ENCODE measurements around the gene VMO1. TPM values are rescaled to one million over a fixed set of nuclear protein-coding genes. Genes with fewer than 3 reads are reported as not detected.

Gene VMO1
- polyA plus RNA-seq, 1 of the 3 experiments (the other 2 are of a cell fraction) = 1.3 TPM

DNA sequence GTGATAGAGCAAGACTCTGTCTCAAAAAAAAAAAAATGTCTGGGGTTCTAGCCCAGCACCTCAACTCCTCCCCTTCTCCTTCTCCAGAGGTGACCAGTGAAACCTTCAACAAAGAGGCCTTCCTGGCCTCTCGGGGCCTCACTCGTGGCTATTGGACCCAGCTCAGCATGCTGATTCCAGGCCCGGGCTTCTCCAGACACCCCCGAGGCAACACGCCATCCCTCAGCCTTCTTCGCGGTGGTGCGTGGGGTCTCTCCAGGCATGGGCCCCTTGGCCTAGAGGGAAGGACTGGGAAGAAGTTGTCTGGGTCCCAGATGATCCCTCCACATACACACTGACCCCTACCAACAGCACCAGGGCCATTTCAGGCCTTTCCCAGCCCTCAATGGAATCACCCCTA, 42.9 kb downstream of the VMO1 start:
- TF ChIP-seq GABPA (IDR thresholded peaks at IDR 0.05; ENCODE audit: low read depth) (no peak), TCF12 (IDR thresholded peaks at IDR 0.05) (no peak), ELF1 (IDR thresholded peaks at IDR 0.05) (no peak), SIN3A (IDR thresholded peaks at IDR 0.05; ENCODE audit: borderline replicate concordance, low read depth, low read length) (no peak), SMC3 (IDR thresholded peaks at IDR 0.05; ENCODE audit: low read depth, low read length) (no peak), FOXJ3 (CRISPR knock-in tag; IDR thresholded peaks at IDR 0.05) (no peak)
- TF ChIP-seq, protein P1, sequence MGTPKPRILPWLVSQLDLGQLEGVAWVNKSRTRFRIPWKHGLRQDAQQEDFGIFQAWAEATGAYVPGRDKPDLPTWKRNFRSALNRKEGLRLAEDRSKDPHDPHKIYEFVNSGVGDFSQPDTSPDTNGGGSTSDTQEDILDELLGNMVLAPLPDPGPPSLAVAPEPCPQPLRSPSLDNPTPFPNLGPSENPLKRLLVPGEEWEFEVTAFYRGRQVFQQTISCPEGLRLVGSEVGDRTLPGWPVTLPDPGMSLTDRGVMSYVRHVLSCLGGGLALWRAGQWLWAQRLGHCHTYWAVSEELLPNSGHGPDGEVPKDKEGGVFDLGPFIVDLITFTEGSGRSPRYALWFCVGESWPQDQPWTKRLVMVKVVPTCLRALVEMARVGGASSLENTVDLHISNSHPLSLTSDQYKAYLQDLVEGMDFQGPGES (IDR thresholded peaks at IDR 0.05; ENCODE audit: low read depth, low read length) = no peak
- TF ChIP-seq, protein P2, sequence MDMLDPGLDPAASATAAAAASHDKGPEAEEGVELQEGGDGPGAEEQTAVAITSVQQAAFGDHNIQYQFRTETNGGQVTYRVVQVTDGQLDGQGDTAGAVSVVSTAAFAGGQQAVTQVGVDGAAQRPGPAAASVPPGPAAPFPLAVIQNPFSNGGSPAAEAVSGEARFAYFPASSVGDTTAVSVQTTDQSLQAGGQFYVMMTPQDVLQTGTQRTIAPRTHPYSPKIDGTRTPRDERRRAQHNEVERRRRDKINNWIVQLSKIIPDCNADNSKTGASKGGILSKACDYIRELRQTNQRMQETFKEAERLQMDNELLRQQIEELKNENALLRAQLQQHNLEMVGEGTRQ (IDR thresholded peaks at IDR 0.05; ENCODE audit: borderline replicate concordance, low read depth, low read length) = no peak
- Histone ChIP-seq H3K9ac (no peak overlapping the region), H3K27me3 (ENCODE audit: insufficient read depth) (peaks cover 47% of the 10 kb centered on the region), H3K27ac (ENCODE audit: low read depth in 2 of 2, low read length in 1 of 2) (no peak overlapping the region), H3K79me2 (ENCODE audit: insufficient read depth) (no peaks in the 10 kb centered on the region), H3K36me3 (replicated peaks in 1 of 2; ENCODE audit: control insufficient read depth in 1 of 2, insufficient read depth in 2 of 2, low read length in 1 of 2) (no peaks in the 10 kb centered on the region), H3K9me3 (no peaks in the 10 kb centered on the region), H3K9me2 (no peaks in the 10 kb centered on the region), H2AFZ (ENCODE audit: low read depth) (no peak overlapping the region), H3K4me1 (ENCODE audit: control insufficient read depth in 1 of 2, insufficient read depth in 2 of 2, low read depth in 1 of 2, low read length in 1 of 2) (peaks cover 0 to 7% of the 10 kb centered on the region in 2 experiments; a peak in 1 of 4 replicates), H3F3A (replicated peaks; ENCODE audit: insufficient read depth) (peaks cover 11% of the 10 kb centered on the region), H3K4me2 (no peak overlapping the region), H3K4me3 (ENCODE audit: low read depth in 2 of 2, low read length in 1 of 2) (no peak overlapping the region), H4K20me1 (ENCODE audit: insufficient read depth) (no peaks in the 10 kb centered on the region)
- CTCF ChIA-PET = interaction anchor here (1.2 to 2.5 kb wide), 2 partner anchors 42 to 47 kb away, joined by 3 to 6 read pairs; no protein-coding TSS in a partner anchor
- POLR2A ChIA-PET = no interaction called here
- whole genome bisulfite sequencing (ENCODE audit: low lambda C conversion rate) = 78% methylated on average over 7 of the region's 8 CpGs
- no peak for DNase-seq

DNA sequence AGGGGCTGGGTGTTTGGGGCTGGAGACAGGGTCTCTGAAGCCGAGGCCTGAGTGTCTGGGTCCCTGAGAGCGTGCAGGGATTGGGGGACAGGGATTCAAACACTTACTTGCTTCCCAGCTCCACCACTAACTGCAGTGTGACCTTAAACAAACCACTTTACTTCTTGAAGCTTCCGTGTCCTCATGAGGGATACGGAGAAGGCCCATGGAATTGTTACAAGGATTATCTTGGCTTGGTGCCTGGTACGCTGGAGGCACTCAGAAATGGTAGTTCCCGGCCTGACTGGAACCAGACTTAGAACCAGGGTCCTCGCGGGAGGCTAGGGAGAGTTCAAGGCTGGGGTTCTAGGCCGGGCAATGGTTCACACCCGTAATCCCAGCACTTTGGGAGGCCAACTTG, 43.5 kb downstream of the VMO1 start:
- Histone ChIP-seq H3K9me2 (no peaks in the 10 kb centered on the region), H3K27ac (ENCODE audit: low read depth in 2 of 2, low read length in 1 of 2) (no peak overlapping the region), H4K20me1 (ENCODE audit: insufficient read depth) (no peaks in the 10 kb centered on the region)

More for the DNA sequence above, 43.5 kb downstream of the VMO1 start:
- DNase-seq = no peak
- Histone ChIP-seq H3K4me3 (ENCODE audit: low read depth in 2 of 2, low read length in 1 of 2) (no peak overlapping the region), H3K9me3 (no peaks in the 10 kb centered on the region), H3K79me2 (ENCODE audit: insufficient read depth) (no peaks in the 10 kb centered on the region), H3K4me1 (ENCODE audit: control insufficient read depth in 1 of 2, insufficient read depth in 2 of 2, low read depth in 1 of 2, low read length in 1 of 2) (peaks cover 0 to 7% of the 10 kb centered on the region in 2 experiments; a peak in 1 of 4 replicates), H3K36me3 (replicated peaks in 1 of 2; ENCODE audit: control insufficient read depth in 1 of 2, insufficient read depth in 2 of 2, low read length in 1 of 2) (no peaks in the 10 kb centered on the region), H3K4me2 (no peak overlapping the region), H3K27me3 (ENCODE audit: insufficient read depth) (peaks cover 43% of the 10 kb centered on the region), H3K9ac (no peak overlapping the region), H3F3A (replicated peaks; ENCODE audit: insufficient read depth) (peaks cover 9% of the 10 kb centered on the region), H2AFZ (ENCODE audit: low read depth) (no peak overlapping the region)
- TF ChIP-seq CHD2 (IDR thresholded peaks at IDR 0.05; ENCODE audit: low read length, partially characterized antibody) = no peak
- TF ChIP-seq, protein P3, sequence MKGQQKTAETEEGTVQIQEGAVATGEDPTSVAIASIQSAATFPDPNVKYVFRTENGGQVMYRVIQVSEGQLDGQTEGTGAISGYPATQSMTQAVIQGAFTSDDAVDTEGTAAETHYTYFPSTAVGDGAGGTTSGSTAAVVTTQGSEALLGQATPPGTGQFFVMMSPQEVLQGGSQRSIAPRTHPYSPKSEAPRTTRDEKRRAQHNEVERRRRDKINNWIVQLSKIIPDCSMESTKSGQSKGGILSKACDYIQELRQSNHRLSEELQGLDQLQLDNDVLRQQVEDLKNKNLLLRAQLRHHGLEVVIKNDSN (IDR thresholded peaks at IDR 0.05; ENCODE audit: borderline replicate concordance, low read depth) = no peak
- TF ChIP-seq RXRA (IDR thresholded peaks at IDR 0.05; ENCODE audit: borderline replicate concordance, low read depth) = no peak
- TF ChIP-seq SIN3A (IDR thresholded peaks at IDR 0.05; ENCODE audit: borderline replicate concordance, low read depth, low read length) = no peak
- TF ChIP-seq TAF1 (IDR thresholded peaks at IDR 0.05; ENCODE audit: borderline replicate concordance, low read depth, low read length) = no peak
- TF ChIP-seq POLR2AphosphoS5 (IDR thresholded peaks at IDR 0.05; ENCODE audit: low read depth, low read length) = no peak
- TF ChIP-seq, protein P4, sequence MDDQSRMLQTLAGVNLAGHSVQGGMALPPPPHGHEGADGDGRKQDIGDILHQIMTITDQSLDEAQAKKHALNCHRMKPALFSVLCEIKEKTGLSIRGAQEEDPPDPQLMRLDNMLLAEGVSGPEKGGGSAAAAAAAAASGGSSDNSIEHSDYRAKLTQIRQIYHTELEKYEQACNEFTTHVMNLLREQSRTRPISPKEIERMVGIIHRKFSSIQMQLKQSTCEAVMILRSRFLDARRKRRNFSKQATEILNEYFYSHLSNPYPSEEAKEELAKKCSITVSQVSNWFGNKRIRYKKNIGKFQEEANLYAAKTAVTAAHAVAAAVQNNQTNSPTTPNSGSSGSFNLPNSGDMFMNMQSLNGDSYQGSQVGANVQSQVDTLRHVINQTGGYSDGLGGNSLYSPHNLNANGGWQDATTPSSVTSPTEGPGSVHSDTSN (IDR thresholded peaks at IDR 0.05) = no peak
- TF ChIP-seq, protein P1 (IDR thresholded peaks at IDR 0.05; ENCODE audit: low read depth, low read length) = no peak
- no peak for TF ChIP-seq RAD21 (IDR thresholded peaks at IDR 0.05; ENCODE audit: low read length)
- no peak for TF ChIP-seq MEF2A (IDR thresholded peaks at IDR 0.05; ENCODE audit: borderline replicate concordance, low read depth)
- no peak for TF ChIP-seq SMC3 (IDR thresholded peaks at IDR 0.05; ENCODE audit: low read depth, low read length)
- no peak for TF ChIP-seq FOXM1 (IDR thresholded peaks at IDR 0.05; ENCODE audit: low read depth)
- no peak for TF ChIP-seq YY1 (IDR thresholded peaks at IDR 0.05; ENCODE audit: low read depth)
- POLR2A ChIA-PET = no interaction called here
- CTCF ChIA-PET = interaction anchor here (2.5 kb wide), 1 partner anchor 47 kb away, joined by 6 read pairs; no protein-coding TSS in a partner anchor
- 75% methylated on average over 10 of the region's 10 CpGs for WGBS (ENCODE audit: low lambda C conversion rate)

Data from SK-N-SH (cell line).